ENCODE data around the gene ELOB.
A peak's percentile ranks its signal among the peaks of the same experiment; 100 is the strongest.

Gene ELOB

DNA sequence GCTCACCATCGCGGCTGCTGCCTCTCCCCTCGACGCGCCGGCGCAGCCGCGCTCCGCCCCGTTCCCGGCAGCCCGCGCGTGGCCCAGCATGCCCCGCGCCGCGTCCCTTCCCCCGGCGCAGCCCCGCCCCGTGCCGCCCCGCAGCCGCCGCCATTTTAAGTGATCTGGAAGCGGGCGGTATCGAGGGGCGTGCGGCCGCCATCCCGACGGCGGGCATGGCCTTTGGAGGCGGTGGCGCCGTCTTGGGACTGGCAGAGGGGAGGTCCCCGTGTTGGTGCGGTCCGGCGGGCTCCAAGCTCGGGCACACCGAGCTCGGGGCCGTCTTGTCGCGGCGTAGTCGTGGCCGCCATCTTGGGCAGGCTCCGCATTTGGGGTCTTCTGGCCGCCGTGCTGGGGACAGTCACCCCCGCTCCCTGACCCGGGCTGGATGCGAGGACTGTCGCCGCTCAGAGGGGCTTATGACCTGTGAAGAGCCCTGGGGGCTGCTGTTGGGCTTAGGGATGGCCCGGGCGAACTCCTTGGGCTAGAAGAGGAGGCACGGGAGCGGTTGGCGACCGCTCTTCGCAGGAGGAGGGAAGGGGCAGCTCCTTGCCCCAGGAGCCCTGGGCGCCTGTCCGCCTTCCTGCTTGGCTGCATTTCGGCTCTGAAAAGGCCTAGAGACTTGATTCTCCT is at the start of gene ELOB:
TSS of gene ELOB (minus strand) at position 50 of the 672 bp plus-strand sequence. CDS start at position 9, 41 bp downstream.
- DNase-seq (ENCODE audit: low read depth in 3 of 3, low spot score in 1 of 3), result peak; percentile 63 to 88 (median 81)

DNA sequence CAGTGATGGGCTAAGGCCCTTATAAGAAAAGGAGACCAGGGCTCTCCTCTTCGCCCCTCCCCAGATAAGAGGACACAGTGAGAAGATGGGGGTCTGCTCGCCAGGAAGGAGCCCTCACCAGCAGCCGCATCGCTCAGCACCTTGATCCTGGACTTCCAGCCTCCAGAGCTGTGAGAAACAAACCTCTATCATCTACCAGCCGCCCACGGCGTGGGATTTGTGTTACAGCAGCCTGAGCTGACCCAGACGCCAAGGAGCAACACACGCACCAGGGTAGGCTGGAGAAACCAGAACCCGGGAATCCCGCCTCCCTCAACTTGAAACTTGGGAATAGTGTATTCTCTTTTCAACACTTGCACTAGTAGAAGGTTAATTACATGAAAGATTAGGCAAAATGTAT is 48.8 kb upstream of the ELOB start:
- DNase-seq (ENCODE audit: low read depth in 3 of 3, low spot score in 1 of 3), result no peak

- no peak for DNase-seq (ENCODE audit: low read depth in 3 of 3, low spot score in 1 of 3)
Measured at GRCh38 chr16:2825049-2825742, 48.1 kb upstream of the ELOB start.

GRCh38 chr16:2824626-2825025 is 47.5 kb upstream of the ELOB start:
- DNase-seq (ENCODE audit: low read depth in 3 of 3, low spot score in 1 of 3), result no peak

GRCh38 chr16:2822496-2822895 is 45.4 kb upstream of the ELOB start:
- no peak for DNase-seq (ENCODE audit: low read depth in 3 of 3, low spot score in 1 of 3)

DNA sequence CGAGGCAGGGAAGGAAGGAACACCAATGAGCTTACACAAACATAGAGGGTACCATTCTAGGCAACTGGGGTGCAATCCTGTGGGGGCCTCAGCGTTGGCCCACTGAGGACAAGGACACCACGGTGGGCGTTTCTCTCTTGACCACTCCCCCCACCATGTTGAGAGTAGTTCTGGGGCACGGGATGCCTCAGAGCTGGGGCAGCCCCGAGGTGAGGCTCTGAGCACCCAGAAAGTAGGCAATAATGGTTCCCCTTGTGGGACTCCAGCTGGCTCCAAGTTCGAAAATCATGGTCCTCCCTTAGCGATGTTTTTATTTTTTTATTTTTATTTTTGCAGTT is 45.0 kb upstream of the ELOB start:
- DNase-seq (ENCODE audit: low read depth in 3 of 3, low spot score in 1 of 3), result no peak

DNA sequence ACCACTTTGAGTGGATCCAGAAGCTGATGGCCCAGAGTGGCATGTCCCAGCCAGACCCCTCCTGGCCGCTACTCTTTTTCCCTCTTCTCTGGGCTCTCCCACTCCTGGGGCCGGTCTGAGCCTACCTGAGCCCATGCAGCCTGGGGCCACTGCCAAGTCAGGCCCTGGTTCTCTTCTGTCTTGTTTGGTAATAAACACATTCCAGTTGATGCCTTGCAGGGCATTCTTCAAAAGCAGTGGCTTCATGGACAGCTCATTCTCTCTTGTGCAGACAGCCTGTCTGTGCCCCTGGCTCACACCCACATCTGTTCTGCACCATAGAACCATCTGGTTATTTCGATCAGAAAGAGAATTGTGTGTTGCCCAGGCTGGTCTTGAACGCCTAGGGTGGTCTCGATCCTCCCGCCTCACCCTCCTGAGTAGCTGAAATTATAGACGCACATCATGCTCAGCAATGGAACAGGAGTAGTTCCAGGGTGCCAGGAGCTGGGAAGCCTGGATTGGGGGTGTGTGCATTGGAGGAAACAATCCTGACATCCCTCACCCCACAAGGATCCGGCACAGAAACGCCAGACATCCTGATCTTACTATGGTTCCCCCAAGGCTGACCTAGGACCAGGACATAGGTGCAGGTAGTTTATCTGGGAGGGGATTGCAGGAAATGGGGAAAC is 44.5 kb upstream of the ELOB start:
- DNase-seq (ENCODE audit: low read depth in 3 of 3, low spot score in 1 of 3), result no peak

DNA sequence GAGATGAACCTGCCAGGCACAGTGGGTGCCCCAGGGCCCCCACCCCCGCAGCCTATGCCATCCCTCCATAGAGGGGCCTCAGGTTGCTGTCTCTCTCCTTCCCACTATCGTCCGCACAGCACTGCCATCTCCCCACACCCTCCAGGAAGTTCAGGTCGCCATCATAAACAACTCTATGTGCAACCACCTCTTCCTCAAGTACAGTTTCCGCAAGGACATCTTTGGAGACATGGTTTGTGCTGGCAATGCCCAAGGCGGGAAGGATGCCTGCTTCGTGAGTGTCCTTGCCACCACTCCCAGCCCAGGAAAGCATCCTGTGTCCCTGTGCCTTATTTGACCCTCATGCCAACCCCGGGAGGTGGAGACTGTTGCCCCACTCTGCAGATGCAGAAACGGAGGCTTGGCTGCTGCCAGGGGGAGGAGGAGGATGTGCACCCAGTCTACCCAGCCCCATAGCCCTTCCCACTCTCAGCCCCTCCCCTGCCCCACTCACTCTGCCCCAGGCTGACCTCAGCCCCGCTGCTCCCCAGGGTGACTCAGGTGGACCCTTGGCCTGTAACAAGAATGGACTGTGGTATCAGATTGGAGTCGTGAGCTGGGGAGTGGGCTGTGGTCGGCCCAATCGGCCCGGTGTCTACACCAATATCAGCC is 43.9 kb upstream of the ELOB start:
- no peak for DNase-seq (ENCODE audit: low read depth in 3 of 3, low spot score in 1 of 3)

DNA sequence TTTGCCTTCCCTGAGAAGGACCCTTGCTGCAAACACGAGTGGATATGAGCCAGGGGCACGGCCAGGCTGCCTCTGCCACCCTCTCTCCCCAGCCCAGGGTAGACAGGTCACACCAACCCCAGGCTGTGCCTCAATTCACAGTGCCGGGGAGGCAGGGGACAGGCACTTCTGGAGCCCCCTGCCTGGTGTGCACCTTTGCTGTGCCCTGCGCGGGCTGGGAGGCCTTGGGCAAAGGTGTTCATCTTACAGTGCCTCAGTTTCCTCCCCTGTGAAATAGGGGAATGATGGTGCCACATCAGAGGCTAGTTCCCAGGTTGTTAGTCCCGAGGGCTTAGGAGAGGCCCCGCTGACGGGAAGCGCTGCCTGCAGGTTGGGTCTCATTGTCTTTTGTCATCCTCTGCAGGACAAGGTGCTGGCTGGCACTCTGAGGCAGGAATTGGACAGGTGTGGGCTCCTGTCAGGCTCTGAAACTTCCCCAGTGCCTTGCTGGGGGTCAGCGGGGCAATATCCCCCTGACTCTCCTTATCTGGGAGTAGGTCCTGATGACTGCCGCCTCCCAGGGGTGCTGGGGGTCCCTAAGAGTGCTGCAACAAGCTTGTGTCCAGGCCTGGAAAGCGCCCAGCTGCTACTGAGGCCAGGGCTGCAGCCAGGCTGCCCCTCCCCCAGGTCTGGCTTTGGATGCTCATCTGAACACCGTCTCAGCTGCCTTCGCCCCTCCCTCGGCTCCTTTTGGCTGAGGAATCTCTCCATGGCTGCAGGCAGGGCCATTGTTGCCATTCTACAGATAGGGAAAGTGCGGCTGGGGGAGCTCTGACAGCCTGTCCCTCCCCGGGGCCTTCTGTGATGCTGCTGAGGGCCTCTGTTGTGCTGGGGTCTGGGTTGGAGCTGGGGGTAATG is 43.1 kb upstream of the ELOB start:
- DNase-seq (ENCODE audit: low read depth in 3 of 3, low spot score in 1 of 3), result no peak

DNA sequence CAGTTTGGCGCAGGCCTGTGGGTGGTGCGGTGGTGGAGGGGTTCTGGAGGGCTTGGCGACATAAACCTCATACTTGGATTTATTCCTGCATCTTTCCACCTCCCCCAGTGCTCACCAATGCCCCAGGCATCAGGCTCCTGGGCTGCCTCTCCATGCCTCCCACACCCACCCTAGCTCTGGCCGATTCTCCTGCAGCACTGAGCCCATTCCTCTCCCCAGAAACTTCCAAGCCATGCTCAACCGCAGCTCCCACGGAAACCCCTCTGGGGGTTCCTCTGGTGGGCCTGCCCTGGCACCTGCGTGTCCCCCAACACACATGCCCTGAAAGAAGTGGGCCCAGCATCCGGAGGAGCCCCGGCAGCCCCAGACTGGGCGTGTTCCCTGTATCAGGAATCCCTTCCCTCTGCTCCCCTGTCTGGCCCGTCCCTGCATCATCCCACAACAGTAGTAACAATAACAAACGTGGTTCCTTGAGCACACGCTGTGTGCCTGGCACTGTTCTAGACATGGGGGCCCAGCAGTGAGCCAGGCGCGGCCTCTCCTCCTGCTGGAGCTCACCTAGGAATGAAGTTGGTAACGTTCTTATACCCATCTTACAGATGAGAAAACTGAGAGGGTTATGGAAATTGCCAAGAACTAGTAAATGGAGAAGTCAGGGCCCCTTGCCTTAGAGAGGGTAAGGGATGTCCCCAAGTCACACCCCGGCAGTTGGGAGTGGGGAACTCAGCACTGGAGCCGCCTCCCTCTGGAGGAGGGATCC is 42.3 kb upstream of the ELOB start:
- no peak for DNase-seq (ENCODE audit: low read depth in 3 of 3, low spot score in 1 of 3)

DNA sequence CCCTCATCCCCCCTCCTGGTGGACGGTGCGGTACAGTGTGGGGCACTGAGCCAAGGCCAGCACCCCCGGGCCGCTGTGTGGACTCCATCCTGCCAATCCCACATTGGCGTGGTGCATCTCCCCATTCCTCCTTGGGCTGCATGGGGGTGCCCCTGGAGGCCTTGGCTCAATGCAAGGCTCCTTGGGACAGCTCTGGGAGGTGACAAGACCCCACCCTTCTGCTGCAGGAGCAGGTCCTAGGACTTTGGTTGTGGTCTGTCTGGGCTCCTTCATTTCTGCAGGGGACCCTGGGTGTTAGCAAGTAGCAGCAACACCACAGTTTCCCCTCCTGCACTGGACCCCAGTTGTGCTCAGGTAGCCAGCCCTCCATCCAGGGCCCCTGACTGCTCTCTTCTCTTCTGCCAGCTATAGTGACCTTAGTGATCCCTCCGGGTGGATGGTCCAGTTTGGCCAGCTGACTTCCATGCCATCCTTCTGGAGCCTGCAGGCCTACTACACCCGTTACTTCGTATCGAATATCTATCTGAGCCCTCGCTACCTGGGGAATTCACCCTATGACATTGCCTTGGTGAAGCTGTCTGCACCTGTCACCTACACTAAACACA is 41.3 kb upstream of the ELOB start:
- DNase-seq (ENCODE audit: low read depth in 3 of 3, low spot score in 1 of 3), result no peak

- DNase-seq (ENCODE audit: low read depth in 3 of 3, low spot score in 1 of 3), result no peak
Measured at GRCh38 chr16:2817340-2818271, 40.5 kb upstream of the ELOB start.

DNA sequence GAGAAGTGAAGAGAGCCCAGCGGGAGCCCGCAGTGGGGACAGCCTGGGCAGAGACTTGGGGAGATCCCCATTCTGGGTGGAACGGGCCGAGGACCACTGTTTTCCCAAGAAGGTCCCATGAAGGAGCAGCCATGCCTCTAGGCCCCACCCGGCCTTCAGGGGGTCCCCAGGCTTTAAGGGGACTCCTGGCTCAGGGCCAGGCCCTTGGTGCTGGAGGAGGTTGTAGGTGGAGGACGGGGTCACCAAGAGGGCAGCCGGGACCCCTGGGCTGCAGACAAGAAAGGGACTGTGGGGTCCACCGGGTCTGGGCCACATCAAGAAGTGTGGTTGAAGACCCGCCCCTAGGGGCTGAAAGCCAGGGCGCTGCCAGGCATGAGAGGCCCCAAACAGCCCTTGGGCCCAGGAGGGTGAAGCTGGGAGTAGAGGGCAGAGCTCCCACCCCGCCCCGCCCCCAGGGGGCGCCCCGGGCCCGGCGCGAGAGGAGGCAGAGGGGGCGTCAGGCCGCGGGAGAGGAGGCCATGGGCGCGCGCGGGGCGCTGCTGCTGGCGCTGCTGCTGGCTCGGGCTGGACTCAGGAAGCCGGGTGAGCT is 39.8 kb upstream of the ELOB start, which contains the start of gene PRSS21:
TSS of gene PRSS21 (plus strand) at position 487 of the 589 bp plus-strand sequence. CDS start at position 519, 32 bp downstream.
- DNase-seq (ENCODE audit: low read depth in 3 of 3, low spot score in 1 of 3), result peak in 1 of 3 donors; percentile 17

DNA sequence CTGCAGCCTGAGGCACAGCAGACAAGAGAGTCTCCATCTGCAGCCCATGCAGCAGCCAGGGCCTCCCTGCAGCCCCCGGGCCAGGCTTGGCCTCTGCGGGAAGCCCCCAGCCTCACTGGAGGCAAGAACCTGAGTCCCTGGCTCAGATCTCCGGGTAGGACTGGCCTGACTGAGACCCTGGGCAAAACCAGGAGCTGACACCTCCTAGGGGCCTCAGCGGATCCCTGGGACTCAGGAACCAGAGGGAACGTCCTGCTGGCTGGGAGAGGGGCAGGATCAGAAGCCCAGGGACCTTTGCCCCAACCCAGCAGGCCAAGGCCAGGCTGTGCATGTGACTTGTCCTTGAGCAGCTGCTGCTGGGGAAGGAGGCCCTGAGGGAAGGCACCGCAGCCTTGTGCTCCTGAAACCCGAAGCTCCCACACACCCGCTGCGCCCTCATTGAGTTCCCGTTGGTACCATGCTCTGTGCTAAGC is 38.3 kb upstream of the ELOB start:
- no peak for DNase-seq (ENCODE audit: low read depth in 3 of 3, low spot score in 1 of 3)

- no peak for DNase-seq (ENCODE audit: low read depth in 3 of 3, low spot score in 1 of 3)
Measured at GRCh38 chr16:2814551-2815298, 37.6 kb upstream of the ELOB start.

GRCh38 chr16:2813771-2814221 is 36.7 kb upstream of the ELOB start:
- no peak for DNase-seq (ENCODE audit: low read depth in 3 of 3, low spot score in 1 of 3)
